Measurements from ENCODE around the gene C2CD4D.

C2CD4D gene

DNA sequence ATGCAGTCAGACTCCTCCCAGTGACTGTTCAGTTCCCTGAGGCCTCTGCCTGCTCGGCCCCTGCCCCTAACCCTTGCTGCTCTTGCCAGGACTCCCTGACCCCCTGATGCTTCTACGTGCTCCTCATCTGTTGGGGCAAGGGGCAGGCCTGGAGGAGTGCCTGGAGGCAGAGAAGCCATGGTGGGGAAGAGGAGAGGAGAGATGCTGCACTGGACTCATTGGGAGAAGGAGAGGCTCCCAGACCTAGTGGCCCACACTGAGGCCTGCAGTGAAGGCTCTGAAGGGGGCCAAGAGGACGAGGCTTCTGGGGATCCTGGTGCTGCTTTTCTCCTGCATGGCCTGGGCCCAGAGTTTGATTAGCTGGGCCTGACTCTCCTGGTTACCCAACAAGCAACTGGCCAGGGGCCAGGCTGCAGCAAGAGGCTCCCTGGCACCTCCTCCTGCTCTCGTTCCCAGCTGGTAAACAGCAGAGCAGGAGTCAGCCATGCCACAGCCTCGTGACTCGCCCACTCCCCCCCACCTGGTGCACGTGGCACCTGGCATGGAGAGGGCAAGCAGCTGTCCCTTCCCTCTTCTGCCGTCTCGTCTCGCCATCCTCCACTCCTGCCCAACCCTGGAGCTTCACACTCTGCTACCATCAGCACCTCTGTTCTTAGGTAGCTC is 7.2 kb downstream of the C2CD4D start:
- no peak for DNase-seq

DNA sequence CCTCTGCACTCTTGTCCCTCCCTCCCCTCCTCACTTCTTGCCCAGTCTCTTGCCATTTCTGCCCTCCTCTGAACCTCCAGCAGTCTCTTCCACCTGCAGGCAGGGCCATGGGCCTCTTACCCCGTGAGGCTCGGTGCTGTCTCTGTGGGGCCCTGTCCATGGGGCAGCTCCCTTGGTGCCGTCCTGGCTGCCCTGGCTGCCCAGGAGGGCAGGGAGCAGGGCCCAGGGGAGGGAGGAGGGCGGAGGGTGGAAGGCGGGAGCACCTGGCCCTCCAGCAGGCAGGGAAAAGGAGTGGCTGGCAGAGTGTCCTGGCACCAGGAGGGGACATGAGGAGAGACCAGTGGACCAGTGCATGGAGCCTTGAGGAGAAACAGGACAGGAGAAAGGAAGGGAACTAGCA is 8.0 kb downstream of the C2CD4D start, which contains the start of gene RORC:
TSS of gene RORC (minus strand) at position 198 of the 400 bp plus-strand sequence. CDS start at position 160, 38 bp downstream.
- DNase-seq: no peak

DNA sequence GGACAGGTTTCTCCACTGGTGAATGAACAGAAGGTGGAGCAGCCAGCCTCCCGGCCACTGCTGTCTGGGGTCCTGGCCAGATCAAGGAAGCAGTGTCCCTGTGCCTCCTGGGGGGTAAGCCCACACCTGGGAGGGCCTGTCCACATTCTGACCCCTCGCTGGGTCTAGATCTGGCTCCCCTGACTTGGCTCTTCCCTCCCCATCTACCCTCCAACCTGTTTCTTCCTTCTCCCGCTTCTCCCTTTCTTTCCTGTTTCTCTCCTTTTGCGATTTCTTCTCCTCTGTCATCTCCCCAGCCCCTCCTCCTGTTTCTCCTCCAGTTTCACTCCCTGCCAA is 8.4 kb downstream of the C2CD4D start:
- no peak for DNase-seq

DNA sequence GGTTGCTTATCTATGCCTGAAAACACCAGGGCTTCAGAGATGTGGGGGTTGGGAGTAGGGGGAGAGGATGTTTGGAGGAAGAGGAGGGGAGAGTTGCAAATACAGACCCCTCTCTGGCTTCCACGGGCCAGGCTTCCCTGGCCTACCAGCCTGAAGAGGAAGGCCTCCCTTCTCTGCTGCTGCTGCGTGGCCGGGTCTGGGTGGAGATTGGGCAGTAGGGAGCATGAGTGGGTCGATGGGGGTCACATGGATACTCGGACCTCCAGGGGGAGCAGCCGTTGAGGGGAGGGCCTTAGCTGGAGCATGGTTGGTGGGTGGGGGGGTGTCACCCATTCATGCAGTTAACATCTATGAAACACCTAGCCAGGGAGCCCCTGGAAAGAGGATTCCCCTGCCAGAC is 9.6 kb downstream of the C2CD4D start:
- DNase-seq: no peak

DNA sequence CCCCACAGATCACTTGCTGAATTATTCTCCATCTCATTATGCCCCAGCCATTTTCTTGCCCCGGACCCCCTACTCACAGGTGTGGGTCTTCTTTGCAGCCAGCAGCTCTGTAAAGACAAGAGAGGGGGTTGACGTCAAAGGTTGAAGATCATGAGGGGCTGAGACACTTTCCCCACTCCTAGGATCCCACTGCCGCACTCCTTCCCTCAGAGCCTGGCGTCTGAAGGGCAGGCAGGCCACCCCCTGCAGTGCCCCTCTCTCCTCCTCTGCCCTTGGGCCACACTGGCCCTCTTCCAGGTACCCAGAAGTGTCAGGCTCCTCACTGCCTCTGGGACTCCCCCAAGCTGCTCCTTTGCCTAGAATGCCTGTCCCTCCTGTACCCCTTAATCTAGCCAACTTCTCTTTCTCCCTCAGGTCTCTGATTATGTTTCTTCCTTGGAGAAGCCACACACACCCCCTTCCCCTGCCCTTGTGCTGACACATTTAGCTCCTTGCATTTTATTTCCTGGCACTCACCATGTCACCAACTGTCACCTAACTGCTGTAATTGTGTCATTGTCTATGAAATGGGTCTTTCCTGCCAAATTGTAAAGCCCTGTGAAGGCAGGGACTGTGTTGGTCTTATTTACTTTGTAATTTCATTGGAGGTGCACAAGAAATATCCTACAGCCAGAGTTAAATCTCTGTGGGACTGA is 10.1 kb downstream of the C2CD4D start:
- DNase-seq: no peak

DNA sequence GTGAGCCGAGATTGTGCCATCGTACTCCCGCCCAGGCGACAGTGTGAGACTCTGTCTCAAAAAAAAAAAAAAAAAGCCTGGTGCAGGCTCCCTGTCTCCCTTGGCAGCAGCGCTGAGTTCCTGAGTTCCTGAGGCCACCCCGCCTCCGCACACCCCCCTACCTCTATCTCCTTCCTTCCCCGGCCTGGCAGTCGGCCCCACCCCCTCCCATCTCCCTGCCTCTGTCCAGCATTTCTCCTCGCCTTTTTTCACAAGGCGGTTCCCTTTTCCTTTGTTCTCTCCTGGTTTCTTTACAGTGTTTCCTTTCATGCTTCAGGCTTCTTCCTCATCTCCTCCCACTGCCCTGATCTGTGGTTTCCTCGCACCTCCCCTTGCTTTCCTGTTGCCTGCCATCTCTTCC is 10.7 kb downstream of the C2CD4D start:
- DNase-seq: no peak

DNA sequence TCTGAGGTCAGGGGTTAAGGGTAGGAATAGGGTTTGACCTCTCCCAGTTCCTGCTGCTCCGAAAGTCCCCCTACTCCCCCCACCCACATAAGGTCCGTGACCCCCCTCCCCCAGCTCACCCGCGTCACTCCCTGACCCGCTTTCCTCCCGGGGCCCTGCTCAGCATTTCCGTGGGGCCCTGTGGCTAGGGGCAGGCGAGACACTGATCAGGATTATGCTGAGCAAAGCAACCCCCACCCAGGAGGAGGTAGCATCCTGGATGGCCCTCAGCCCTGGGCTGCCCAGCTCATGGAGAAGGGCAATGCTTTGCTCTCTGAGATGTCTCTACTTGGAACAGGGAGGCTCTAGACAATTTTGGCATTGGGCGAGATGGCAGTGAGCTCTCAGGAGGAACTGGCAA is 11.8 kb downstream of the C2CD4D start:
- no peak for DNase-seq

DNA sequence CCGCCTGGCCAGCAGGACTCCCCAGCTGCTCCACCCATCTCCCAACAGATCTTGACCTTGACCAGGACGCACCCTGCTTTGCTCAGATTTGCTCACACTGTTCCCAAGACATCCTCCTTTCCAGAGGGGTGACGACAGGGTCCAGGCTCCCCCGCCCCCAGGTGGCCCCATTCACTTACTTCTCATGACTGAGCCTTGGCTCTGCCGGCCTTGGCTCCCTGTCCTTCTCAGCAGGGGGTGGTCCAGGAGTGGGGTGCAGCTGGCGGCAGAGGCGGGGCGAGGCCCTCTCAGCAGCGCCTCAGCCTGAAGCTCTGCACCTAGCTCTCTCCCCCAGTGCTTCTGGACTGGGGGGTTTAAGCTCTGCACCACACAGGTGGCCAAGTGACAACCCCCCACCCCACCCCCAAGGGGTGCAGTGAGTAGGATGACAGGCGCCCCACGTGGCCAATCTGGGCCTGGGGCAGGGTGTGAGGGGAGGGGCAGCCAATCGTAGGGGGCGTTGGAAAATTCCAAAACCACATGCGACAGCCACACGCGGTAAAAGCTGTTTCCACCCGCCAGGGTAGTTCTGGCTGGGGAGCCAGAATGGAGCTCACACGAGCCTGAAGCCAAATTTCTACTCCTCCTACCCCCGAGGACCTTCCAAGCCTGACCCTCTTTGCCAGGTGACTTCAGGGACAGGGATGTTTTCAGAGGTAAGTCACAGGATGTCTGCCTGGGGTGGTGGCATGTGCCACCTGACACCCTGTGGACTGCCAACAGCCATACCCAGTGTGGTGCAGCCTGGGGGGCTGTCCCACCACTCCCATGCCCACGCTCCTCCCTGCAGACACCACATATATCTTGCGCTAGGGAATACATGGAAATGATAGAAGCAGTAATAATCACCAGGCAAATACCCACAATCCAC is 13.6 kb downstream of the C2CD4D start:
- DNase-seq: no peak

DNA sequence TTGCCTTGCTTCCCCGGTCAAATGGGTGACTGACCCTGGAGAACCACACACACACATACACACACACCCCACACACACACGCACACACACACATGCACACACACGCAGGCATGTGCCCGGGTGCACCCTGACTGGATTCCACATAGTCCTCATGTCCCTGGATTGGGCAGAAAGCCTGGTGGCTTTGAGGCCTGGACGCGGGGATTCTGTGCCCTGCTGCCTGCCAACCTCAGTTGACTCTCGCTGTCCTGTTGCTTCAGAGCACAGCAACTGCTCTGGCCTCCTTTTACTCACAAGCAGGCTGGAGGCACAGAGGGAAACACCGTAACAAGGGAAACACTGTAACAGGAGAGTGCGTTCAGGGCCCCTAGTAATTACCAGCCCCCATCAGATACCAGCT is 14.4 kb downstream of the C2CD4D start:
- no peak for DNase-seq

DNA sequence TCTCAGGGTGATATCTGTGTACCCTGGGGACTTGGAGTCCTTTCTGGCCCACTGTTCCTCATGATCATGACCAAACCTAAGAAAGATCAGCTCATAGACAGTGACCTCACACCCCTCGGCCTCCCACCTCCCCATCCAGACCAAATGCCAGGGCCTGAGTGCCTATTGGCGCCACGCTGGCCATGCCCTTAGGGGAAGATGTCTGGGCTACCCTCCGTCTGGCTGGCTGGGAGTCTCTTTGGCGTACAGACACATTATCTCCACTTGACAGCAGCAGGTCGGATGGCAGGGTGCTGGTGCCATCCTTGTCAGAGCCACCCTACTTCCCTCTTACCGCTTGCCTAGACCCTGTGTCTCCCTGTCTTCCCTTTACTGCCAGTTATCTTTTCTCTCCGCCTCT is 16.4 kb downstream of the C2CD4D start:
- no peak for DNase-seq

DNA sequence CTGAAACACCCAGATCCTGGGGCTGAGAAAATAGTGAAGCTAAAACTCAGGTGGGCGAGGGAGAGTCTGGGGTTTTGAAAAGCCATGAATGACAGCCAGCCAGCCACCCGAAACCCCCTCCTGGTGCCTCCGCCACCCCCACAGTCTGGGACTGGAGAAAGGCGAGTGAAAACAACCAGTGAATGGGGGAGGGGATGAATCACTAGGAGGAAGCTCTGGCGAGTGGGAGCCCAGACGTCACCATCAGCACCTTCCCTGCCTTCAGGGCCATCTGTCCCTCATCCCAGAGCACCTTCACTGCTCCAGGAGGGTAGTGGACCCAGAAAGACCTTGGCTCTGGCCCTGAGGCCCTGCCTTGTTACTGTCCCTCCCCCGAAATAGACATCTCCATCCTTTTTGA is 17.2 kb downstream of the C2CD4D start:
- DNase-seq: no peak

DNA sequence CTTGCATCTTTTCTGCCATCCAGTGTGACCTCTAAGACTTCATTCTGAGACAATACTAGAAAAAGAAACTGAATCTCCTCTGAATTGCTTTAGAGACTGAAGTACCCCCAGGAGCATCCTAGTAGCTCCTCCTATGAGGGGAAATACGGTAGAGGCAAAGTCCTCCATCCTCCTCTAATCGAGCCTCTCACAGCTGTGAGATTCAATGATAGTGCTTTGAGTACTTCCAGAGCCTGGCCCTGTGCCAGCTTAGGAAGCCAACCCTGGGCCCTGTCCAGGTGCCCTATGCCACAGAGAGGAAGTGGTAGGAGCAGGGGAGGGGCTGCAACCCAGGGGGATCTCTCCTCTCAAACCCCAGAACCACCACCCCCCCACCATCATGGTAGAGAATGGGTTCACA is 18.7 kb downstream of the C2CD4D start:
- DNase-seq: no peak

DNA sequence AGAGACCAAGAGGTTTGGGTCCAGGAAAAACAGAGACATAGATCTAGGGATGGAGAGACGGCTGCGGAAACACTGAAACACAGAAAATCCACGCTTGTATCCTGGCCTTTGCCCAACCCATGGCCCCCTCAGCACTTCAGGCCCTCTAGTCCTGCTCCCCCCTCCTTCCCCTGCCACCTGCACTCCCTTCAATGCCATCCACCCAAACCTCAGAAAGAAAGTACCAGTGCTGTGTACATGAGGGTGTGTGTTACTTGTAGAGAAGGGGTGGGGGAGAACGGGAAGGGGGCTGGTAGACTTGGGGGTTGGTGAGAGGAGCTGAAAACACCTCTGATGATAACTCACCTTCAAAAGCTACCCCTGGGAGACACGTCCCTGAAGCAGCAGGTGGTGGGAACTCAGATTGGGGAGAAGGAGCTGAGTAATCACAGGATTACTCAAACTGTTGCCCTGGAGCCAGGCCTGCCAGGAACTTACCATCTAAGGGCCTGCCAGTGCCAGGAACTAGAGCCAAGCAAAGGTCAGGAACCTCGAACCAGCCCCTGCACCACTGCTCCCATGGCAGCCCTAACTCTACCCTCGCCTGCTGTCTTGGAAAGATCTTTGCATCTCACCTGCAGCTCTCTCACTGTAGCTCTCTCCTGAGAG is 19.5 kb downstream of the C2CD4D start:
- no peak for DNase-seq

DNA sequence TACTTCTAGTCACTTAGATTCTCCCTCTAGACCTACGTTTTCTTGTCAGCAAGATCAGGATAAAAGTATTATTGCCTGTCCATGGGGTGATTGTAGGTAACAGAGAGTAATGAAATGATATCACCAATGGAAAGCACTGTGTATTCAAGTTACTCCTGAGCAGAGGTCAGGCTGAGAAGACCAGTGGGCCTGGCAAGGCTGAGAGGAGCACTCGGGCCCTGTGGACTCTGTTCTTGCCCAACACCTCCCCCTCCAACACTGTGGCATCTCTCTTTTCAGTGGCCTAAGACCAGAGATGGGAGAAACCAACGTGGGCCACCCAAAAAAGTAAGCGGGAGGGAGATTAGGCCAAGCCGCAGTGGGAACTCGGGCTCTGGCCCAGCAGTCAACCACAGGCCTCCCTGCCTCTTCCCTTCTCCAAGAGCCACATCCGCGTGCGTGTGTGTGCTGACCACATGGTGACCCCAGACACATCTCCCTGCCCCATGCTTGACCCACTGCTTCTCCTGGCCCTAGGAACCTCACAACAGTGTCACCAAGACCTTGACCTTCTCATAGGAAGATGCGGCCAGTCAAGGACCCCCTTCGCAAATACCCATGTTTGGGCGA is 20.3 kb downstream of the C2CD4D start:
- DNase-seq: no peak

DNA sequence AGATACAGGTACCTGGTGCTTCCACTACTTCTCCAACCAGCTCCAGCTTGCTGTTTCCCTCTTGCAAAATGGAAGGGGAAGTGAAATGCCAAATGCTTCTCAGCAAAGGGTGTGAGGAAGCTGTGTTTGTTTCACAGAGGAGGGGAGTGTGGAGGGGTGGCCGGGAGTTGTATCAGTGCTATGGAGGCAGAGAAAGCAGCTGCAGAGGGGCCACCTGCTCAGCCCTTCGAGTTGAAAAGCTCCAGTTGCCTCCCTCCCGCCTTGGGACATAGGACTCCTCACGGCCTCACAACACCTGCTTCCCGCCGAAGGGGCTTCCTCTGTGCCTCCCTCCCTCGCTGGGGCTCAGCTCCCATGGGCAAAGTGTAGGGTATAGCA is 22.3 kb downstream of the C2CD4D start:
- no peak for DNase-seq

DNA sequence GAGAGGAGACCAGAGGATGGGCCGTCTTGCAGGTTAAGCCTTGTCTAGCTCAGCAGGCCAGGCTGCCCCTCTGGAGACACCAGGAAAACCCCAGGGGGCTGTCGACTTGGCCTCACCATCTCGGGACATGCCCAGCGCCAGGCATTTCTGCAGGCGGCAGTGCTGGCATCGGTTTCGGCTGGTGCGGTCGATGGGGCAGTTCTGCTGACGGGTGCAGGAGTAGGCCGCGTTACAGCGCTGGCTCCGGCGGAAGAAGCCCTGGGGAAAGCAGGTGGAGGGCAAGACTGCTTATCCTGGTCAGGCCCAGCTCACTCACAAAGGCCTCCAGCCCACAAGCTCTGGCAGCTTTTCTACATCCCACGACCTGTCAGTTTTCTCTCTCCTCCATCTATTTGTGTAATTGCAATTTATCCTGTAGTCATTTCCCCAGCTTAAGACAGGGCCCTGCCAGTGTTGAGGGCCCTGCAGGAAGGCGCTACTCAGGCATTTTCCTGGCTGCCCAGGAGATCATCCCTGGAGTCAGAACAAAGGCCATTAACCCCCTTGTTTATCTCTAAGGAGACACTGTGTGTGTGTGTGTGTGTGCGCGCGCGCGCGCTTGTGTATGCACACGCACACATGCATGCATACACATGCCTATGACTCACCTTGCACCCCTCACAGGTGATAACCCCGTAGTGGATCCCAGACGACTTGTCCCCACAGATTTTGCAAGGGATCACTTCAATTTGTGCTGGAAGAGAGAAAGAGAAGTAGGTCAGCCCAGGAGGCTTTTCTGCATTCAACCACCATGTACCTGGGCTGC is 22.9 kb downstream of the C2CD4D start:
- no peak for DNase-seq

DNA sequence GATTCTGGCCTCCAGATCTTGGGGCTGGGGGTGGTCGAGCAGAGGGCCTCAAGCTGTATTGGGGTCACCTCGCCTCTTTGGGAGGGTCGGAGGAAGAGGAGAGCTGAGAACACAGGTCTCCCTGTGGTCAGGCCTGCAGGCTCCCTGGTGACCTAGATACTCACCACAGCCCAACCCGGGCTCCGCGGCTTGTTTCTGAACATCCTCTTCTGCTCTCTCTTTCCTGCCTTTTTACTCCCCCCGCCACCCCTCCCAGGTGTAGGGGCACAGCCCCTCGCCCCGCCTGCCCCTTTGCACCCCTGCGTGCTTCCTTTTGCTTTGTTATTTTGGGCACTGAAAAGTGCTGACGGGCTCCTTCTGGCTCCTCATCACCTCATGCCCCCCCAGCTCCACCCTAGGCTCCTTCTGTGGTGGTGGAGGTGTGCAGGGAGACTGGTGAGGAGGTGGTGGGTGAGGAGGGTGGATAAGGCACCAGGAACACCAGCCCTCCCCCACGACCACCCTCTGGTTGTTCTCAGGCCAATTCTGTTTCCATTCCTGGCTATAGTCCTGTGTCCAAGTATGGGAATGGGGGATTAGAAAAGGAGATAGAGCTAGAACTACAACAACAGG is 23.8 kb downstream of the C2CD4D start:
- peak; percentile 31 for DNase-seq

DNA sequence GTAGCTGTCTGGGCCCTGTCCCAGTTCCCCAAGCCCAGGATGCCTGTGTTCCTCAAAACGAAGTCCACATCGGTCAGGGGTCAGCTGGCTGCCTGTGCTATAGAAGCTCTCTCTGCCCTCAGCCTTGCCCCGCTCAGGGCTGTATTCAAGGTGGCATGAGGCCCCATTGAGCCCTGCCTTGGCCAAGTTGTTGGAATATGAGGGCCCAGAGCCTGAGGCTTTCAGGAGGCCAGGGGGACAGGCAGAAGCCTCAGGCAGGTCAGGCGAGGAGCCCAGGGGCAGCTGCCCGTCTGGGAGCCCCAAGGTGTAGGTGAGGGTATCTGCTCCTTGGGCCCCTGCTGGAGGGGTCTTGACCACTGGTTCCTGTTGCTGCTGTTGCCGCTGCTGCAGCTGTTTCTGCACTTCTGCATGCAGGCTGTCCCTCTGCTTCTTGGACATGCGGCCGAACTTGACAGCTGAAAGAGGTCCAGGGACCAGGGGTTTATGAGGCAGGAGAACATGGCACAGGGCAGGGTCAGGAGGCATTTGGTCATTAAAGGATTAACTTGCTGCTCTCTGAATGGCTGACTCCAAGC is 24.6 kb downstream of the C2CD4D start:
- DNase-seq: no peak

DNA sequence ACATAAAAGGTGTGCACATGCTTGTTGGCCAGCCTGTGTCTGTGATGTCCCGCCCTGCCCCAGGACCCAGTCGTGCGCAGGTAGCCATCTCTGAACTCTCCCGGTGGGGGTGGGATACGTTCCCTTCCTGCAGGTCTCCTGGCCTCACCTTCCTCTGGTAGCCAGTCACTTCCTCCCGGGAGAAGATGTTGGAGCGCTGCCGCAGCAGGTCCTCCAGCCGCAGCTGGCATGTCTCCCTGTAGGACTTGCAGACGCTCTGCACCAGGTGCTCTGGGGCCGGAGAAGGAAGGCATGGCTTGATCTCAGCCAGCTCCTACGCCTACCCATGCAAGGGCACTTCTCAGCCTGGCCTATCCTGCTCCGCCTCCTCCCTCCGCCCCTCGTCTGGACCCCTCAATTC is 25.2 kb downstream of the C2CD4D start:
- no peak for DNase-seq

DNA sequence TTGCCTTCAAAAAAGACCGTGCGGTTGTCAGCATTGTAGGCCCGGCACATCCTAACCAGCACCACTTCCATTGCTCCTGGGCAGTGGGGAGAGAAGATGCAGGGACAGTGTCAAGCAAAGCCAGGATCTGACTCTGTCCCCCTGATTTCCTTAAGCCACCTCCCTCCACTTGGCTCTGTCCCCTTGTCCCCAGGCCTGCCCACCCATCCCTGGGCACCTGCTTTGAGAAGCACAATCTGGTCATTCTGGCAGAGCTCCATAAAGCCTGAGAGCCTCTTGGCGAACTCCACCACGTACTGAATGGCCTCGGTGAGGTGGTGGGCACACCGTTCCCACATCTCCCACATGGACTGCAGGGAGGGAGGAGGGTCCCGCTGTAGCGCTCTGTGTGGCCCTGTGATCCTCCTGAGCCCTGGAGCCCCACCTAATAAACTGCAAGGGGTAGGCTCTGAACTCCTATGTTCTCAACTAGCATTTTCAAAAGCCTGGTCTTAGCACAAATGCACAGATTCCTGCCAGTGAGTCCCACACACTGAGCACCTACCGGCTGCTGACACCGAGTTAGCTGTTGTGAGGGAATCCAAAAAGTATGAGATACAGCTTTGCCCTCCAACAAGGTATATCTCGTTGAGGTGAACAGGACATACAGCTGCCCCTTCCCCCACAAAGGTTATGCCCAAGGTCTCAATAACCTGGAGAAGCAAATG is 26.2 kb downstream of the C2CD4D start:
- no peak for DNase-seq

DNA sequence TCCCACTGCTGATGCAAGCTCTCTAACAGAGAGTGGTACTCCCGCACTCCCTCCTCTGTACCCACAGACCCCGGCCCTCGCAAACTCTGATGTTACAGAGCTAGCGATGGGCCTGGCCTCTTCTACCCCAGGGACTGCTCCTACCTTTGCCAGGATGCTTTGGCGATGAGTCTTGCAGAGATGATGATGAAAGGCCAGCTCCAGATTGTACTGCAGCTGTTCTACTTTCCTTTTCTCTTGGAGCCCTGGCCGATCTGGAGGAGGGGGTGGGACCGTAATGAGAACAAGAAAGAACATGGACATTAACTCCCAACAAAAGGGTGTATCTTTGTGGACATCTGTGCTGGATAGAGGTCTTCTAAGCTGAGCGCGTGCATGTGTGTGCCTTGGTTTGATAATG is 28.4 kb downstream of the C2CD4D start:
- DNase-seq: no peak

Data from effector CD4-positive, alpha-beta T cell (primary cell).